KMS-11 (cell line): ENCODE results near the gene TMEM129.

Experiments
- H2AFZ ChIP-seq: fragments of 200-600 bp; sonication (generic); 2 replicates; pipeline ENCODE4 v1.6.1; 2016; ENCODE audit warnings: antibody characterized with exemption, mixed run types, low read depth
- H3K27ac ChIP-seq: fragments of 200-600 bp; sonication (generic); 2 replicates; pipeline ENCODE4 v1.6.1; 2016; ENCODE audit warnings: mild to moderate bottlenecking, mixed run types
- H3K27me3 ChIP-seq: fragments of 200-600 bp; sonication (generic); 2 replicates; pipeline ENCODE4 v1.6.1; 2017; ENCODE audit warnings: mild to moderate bottlenecking, low read depth, mixed run types, moderate library complexity; ENCODE audit not compliant: insufficient read depth
- H3K36me3 ChIP-seq: fragments of 200-600 bp; sonication (generic); 2 replicates; pipeline ENCODE4 v1.6.1; 2017; ENCODE audit warnings: mild to moderate bottlenecking, mixed run types; ENCODE audit not compliant: insufficient read depth
- H3K4me1 ChIP-seq: fragments of 200-600 bp; sonication (generic); 2 replicates; pipeline ENCODE4 v1.6.1; 2016; ENCODE audit warnings: mild to moderate bottlenecking, low read depth, mixed run types; ENCODE audit not compliant: poor library complexity, severe bottlenecking
- H3K4me2 ChIP-seq: fragments of 200-600 bp; sonication (generic); 2 replicates; pipeline ENCODE4 v1.7.0; 2016; ENCODE audit warnings: mild to moderate bottlenecking, mixed run types
- H3K4me3 ChIP-seq: fragments of 200-600 bp; sonication (generic); IDR thresholded peaks from 2 replicates; pipeline ENCODE4 v1.6.1; 2017; ENCODE audit warnings: low read depth, low read length, mixed read lengths; ENCODE audit not compliant: insufficient read depth
- H3K79me2 ChIP-seq: fragments of 200-600 bp; sonication (generic); 2 replicates; pipeline ENCODE4 v1.6.1; 2016; ENCODE audit warnings: low read depth, mixed run types; ENCODE audit not compliant: insufficient read depth
- H3K9ac ChIP-seq: fragments of 200-600 bp; sonication (generic); 2 replicates; pipeline ENCODE4 v1.6.1; 2016; ENCODE audit warnings: mild to moderate bottlenecking, mixed run types
- H4K20me1 ChIP-seq: fragments of 200-600 bp; sonication (generic); 2 replicates; pipeline ENCODE4 v1.6.1; 2016; ENCODE audit warnings: mild to moderate bottlenecking, mixed run types; ENCODE audit not compliant: insufficient read depth
- CTCF ChIP-seq: fragments of 200-600 bp; sonication (generic); conservative IDR thresholded peaks from 2 replicates; pipeline ENCODE4 v1.6.1; 2017; ENCODE audit warnings: low read depth, mild to moderate bottlenecking, antibody characterized with exemption, low read length, moderate library complexity, mixed read lengths

Gene TMEM129

GRCh38 chr4:1756079-1756478 is 35.0 kb upstream of the TMEM129 start:
- Histone ChIP-seq H3K27ac (no peak overlapping the region), H3K4me1 (no peaks in the 10 kb centered on the region)
- no peak for TF ChIP-seq CTCF

GRCh38 chr4:1755297-1755696 is 34.2 kb upstream of the TMEM129 start:
- H3K4me1 ChIP-seq, result no peaks in the 10 kb centered on the region

More at GRCh38 chr4:1756079-1756478, 35.0 kb upstream of the TMEM129 start:
- Histone ChIP-seq H3K4me3 (no peak overlapping the region), H3K79me2 (no peaks in the 10 kb centered on the region), H4K20me1 (no peaks in the 10 kb centered on the region), H2AFZ (no peak overlapping the region), H3K36me3 (no peaks in the 10 kb centered on the region), H3K4me2 (no peak overlapping the region), H3K9ac (no peak overlapping the region), H3K27me3 (no peaks in the 10 kb centered on the region)

GRCh38 chr4:1754336-1754735 is 33.2 kb upstream of the TMEM129 start:
- Histone ChIP-seq H3K4me3 (no peak overlapping the region), H3K27me3 (no peaks in the 10 kb centered on the region), H3K79me2 (no peaks in the 10 kb centered on the region), H2AFZ (no peak overlapping the region), H3K36me3 (no peaks in the 10 kb centered on the region), H3K4me2 (no peak overlapping the region), H4K20me1 (no peaks in the 10 kb centered on the region), H3K9ac (no peak overlapping the region), H3K4me1 (no peaks in the 10 kb centered on the region), H3K27ac (no peak overlapping the region)
- no peak for TF ChIP-seq CTCF

More at GRCh38 chr4:1755297-1755696, 34.2 kb upstream of the TMEM129 start:
- Histone ChIP-seq H3K27me3 (no peaks in the 10 kb centered on the region), H3K36me3 (no peaks in the 10 kb centered on the region), H3K4me3 (no peak overlapping the region), H3K4me2 (no peak overlapping the region), H3K9ac (no peak overlapping the region), H3K27ac (no peak overlapping the region), H3K79me2 (no peaks in the 10 kb centered on the region), H4K20me1 (no peaks in the 10 kb centered on the region), H2AFZ (no peak overlapping the region)
- no peak for TF ChIP-seq CTCF

GRCh38 chr4:1753697-1754311 is 32.7 kb upstream of the TMEM129 start:
- no peaks in the 10 kb centered on the region for H3K27me3 ChIP-seq
- no peaks in the 10 kb centered on the region for H3K36me3 ChIP-seq
- H3K79me2 ChIP-seq, result no peaks in the 10 kb centered on the region
- H3K4me1 ChIP-seq, result no peaks in the 10 kb centered on the region
- H3K27ac ChIP-seq, result no peak overlapping the region
- H4K20me1 ChIP-seq, result no peaks in the 10 kb centered on the region
- H3K4me3 ChIP-seq, result no peak overlapping the region
- no peak overlapping the region for H2AFZ ChIP-seq
- H3K4me2 ChIP-seq, result no peak overlapping the region
- no peak overlapping the region for H3K9ac ChIP-seq
- no peak for TF ChIP-seq CTCF
